ENCODE results near the gene PRG2. TPM values are rescaled to one million over a fixed set of nuclear protein-coding genes. Genes with fewer than 3 reads are reported as not detected.

Gene PRG2
- total and polyA plus RNA-seq, 2 of the 4 experiments (the other 2 are of a cell fraction) = not detected

GRCh38 chr11:57399221-57399620 is 8.8 kb upstream of the PRG2 start:
- no peak for ATAC-seq (ENCODE audit: low read depth)

More at GRCh38 chr11:57399221-57399620, 8.8 kb upstream of the PRG2 start:
- ChIA-PET CTCF (no interaction called here), POLR2A (ENCODE audit: unreplicated experiment) (no interaction called here)
- Histone ChIP-seq H2BK5ac (ENCODE audit: low read depth, low read length, poor library complexity, severe bottlenecking) (no peak overlapping the region), H2BK120ac (ENCODE audit: low read depth, low read length) (no peak overlapping the region), H2BK20ac (ENCODE audit: low read depth, low read length) (no peak overlapping the region), H3K36me3 (ENCODE audit: control insufficient read depth, insufficient read depth, low read length) (no peaks in the 10 kb centered on the region), H2AK9ac (replicated peaks; ENCODE audit: low read depth, low read length, poor library complexity) (no peak overlapping the region), H3K79me1 (ENCODE audit: low read depth in 1 of 2, low read length in 2 of 2) (no peaks in the 10 kb centered on the region), H4K5ac (ENCODE audit: low read depth, low read length) (no peak overlapping the region), H3K9ac (ENCODE audit: low read depth, low read length) (no peak overlapping the region), H3K4ac (ENCODE audit: low read depth, low read length) (no peak overlapping the region), H3K9me1 (ENCODE audit: insufficient read depth, low read length) (no peaks in the 10 kb centered on the region), H3K4me1 (ENCODE audit: control insufficient read depth, insufficient read depth, low read length) (no peaks in the 10 kb centered on the region), H3K23ac (ENCODE audit: low read depth, low read length) (no peak overlapping the region), H4K20me1 (ENCODE audit: insufficient read depth, low read length) (no peaks in the 10 kb centered on the region; the same call in 1 of the 2 replicates), H3K56ac (ENCODE audit: extremely low read depth, insufficient read depth, low read length) (no peak overlapping the region), H3K9me3 (ENCODE audit: control insufficient read depth, insufficient read depth, low read length) (no peaks in the 10 kb centered on the region), H3K27ac (ENCODE audit: insufficient read depth, low read length) (no peak overlapping the region), H3K27me3 (ENCODE audit: control insufficient read depth, insufficient read depth, low read length) (peaks cover 46% of the 10 kb centered on the region), H4K8ac (ENCODE audit: low read depth in 2 of 2, low read length in 2 of 2) (no peak overlapping the region), H4K91ac (ENCODE audit: insufficient read depth, low read depth, low read length) (no peak overlapping the region), H3K4me2 (ENCODE audit: low read depth, low read length) (no peak overlapping the region), H2AK5ac (ENCODE audit: low read depth, low read length) (no peak overlapping the region), H3K18ac (ENCODE audit: low read depth, low read length) (no peak overlapping the region), H2AFZ (replicated peaks; ENCODE audit: low read length, poor library complexity) (no peak overlapping the region), H3K14ac (replicated peaks; ENCODE audit: low read depth, low read length) (no peak overlapping the region), H2BK15ac (ENCODE audit: low read depth, low read length) (no peak overlapping the region), H3K4me3 (ENCODE audit: insufficient read depth, low read depth, low read length) (no peak overlapping the region)
- WGBS, 2 experiments (ENCODE audit: extremely low coverage in 2 of 2, insufficient read length in 1 of 2) = no CpG with 5 or more reads among the region's 5 CpGs
- in situ Hi-C loops (cut with MboI; ENCODE audit: low sequenced_read_pairs) = no loop called here
- DNase-seq = no peak
- intact Hi-C loops (cut with micrococcal nuclease) = no loop called here
- no peak for TF ChIP-seq NFE2L2 (IDR thresholded peaks at IDR 0.05; ENCODE audit: low read depth, low read length)
- no peak for TF ChIP-seq RFX5 (IDR thresholded peaks at IDR 0.05; ENCODE audit: low read depth, low read length)
- TF ChIP-seq RCOR1 (IDR thresholded peaks at IDR 0.05; ENCODE audit: insufficient replicate concordance, low read length) = no peak
- TF ChIP-seq CHD1 (IDR thresholded peaks at IDR 0.05; ENCODE audit: low read depth, low read length) = no peak
- no peak for TF ChIP-seq MXI1 (IDR thresholded peaks at IDR 0.05; ENCODE audit: borderline replicate concordance, low read depth, low read length)
- TF ChIP-seq RAD21 (IDR thresholded peaks at IDR 0.05; ENCODE audit: low read length) = no peak
- TF ChIP-seq BHLHE40 (IDR thresholded peaks at IDR 0.05; ENCODE audit: low read depth, low read length) = no peak
- no peak for TF ChIP-seq USF2 (IDR thresholded peaks at IDR 0.05; ENCODE audit: low read depth, low read length)
- TF ChIP-seq CEBPB (IDR thresholded peaks at IDR 0.05; ENCODE audit: low read depth, low read length) = no peak
- TF ChIP-seq ELK1 (IDR thresholded peaks at IDR 0.05; ENCODE audit: borderline replicate concordance, low read depth, low read length) = no peak
- no peak for TF ChIP-seq MAZ (IDR thresholded peaks at IDR 0.05; ENCODE audit: borderline replicate concordance, low read depth, low read length)
- TF ChIP-seq CTCF (conservative IDR thresholded peaks at IDR 0.05; ENCODE audit: low read depth, low read length) = no peak
- no peak for TF ChIP-seq FOS (IDR thresholded peaks at IDR 0.05; ENCODE audit: low read depth, low read length)
- BruUV-seq (replicated peaks) = no TSS peak
- dilution Hi-C loops (cut with HindIII; ENCODE audit: low sequenced_read_pairs, unreplicated experiment) = no loop called here
